Suprapubic skin (tissue), 4 donors: ENCODE results near the gene CLDN6. TPM values are rescaled to one million over a fixed set of nuclear protein-coding genes. Genes with fewer than 3 reads are reported as not detected.

Source experiments
- DNase-seq, 2 donors: peaks; one replicate each; pipeline ENCODE4 v3.0.0-alpha.2; 2019; ENCODE audit warnings: low spot score in 2 of 2
- H3K27ac ChIP-seq: fragments of 200-600 bp; sonication (generic); one replicate; pipeline ENCODE4 v1.5.1; 2019
- H3K27me3 ChIP-seq: fragments of 200-600 bp; sonication (generic); one replicate; pipeline ENCODE4 v1.5.1; 2019
- H3K36me3 ChIP-seq: fragments of 200-600 bp; sonication (generic); one replicate; pipeline ENCODE4 v1.5.1; 2019
- H3K4me1 ChIP-seq: fragments of 200-600 bp; sonication (generic); one replicate; pipeline ENCODE4 v1.5.1; 2019
- H3K4me3 ChIP-seq: fragments of 200-600 bp; sonication (generic); one replicate; pipeline ENCODE4 v1.5.1; 2019; ENCODE audit warnings: mild to moderate bottlenecking
- H3K9me3 ChIP-seq: fragments of 200-600 bp; sonication (generic); one replicate; pipeline ENCODE4 v1.5.1; 2019
- CTCF ChIP-seq, 2 donors: fragments of 200-600 bp in 1 of 2; fragments of 450-650 bp in 1 of 2; sonication (generic) in 1 of 2; IDR thresholded peaks; one replicate each; pipeline ENCODE4 v1.5.1; 2016 to 2019; ENCODE audit warnings: antibody characterized with exemption in 2 of 2, mild to moderate bottlenecking in 1 of 2, moderate library complexity in 1 of 2
- EP300 ChIP-seq: sonication (generic); formaldehyde crosslinking; IDR thresholded peaks from one replicate; pipeline ENCODE4 v1.6.1; 2017; ENCODE audit warnings: antibody characterized with exemption
- POLR2A ChIP-seq, 2 donors: fragments of 450-650 bp; IDR thresholded peaks; one replicate each; pipeline ENCODE4 v1.6.1; 2017; ENCODE audit warnings: antibody characterized with exemption in 2 of 2, mild to moderate bottlenecking in 2 of 2, moderate library complexity in 2 of 2
- POLR2AphosphoS5 ChIP-seq, 3 donors: sonication (generic); formaldehyde crosslinking; IDR thresholded peaks; one replicate each; pipeline ENCODE4 v1.6.1; 2017; ENCODE audit warnings: antibody characterized with exemption in 3 of 3
- WGBS: methylation state at CpG from one replicate; pipeline ENCODE4 v1.1.5; 2018; 5-methylcytosine and 5-hydroxymethylcytosine counted together
- total RNA-seq, 4 donors: library from RNA; depleted of rRNA; stranded (reverse); fragments of >200 nt; gene quantifications; one replicate each; pipeline ENCODE4 v1.1.0, GENCODE V29; 2016

CLDN6 gene
- total RNA-seq, 4 donors from 2014 or later: not detected

GRCh38 chr16:3012246-3012645 lies 5.7 kb downstream of the CLDN6 start:
- TF ChIP-seq CTCF (IDR thresholded peaks at IDR 0.05) (no peak), POLR2A (IDR thresholded peaks at IDR 0.05) (no peak), EP300 (no peak), POLR2AphosphoS5 (IDR thresholded peaks at IDR 0.05) (no peak)
- H3K9me3 ChIP-seq: no peaks in the 10 kb centered on the region
- no peak overlapping the region for H3K4me3 ChIP-seq
- no peaks in the 10 kb centered on the region for H3K36me3 ChIP-seq
- peaks cover 71% of the 10 kb centered on the region for H3K27me3 ChIP-seq
- WGBS: 19% methylated on average over 13 of the region's 19 CpGs
- peaks cover 21% of the 10 kb centered on the region for H3K4me1 ChIP-seq
- no peak overlapping the region for H3K27ac ChIP-seq
- no peak for DNase-seq

GRCh38 chr16:3010510-3010909 lies 7.5 kb downstream of the CLDN6 start:
- H3K27me3 ChIP-seq: peaks cover 87% of the 10 kb centered on the region
- no peaks in the 10 kb centered on the region for H3K36me3 ChIP-seq
- H3K4me1 ChIP-seq: peaks cover 25% of the 10 kb centered on the region
- H3K9me3 ChIP-seq: no peaks in the 10 kb centered on the region
- no peak for TF ChIP-seq POLR2A (IDR thresholded peaks at IDR 0.05)
- no peak for TF ChIP-seq CTCF (IDR thresholded peaks at IDR 0.05)
- no peak for TF ChIP-seq POLR2AphosphoS5 (IDR thresholded peaks at IDR 0.05)
- TF ChIP-seq EP300: no peak
- no peak for DNase-seq
- H3K27ac ChIP-seq: no peak overlapping the region
- no peak overlapping the region for H3K4me3 ChIP-seq
- 97% methylated on average over 6 of the region's 8 CpGs for WGBS

GRCh38 chr16:3009568-3010390 lies 8.2 kb downstream of the CLDN6 start:
- no peak for TF ChIP-seq POLR2AphosphoS5 (IDR thresholded peaks at IDR 0.05)
- TF ChIP-seq EP300: no peak
- no peak for TF ChIP-seq CTCF (IDR thresholded peaks at IDR 0.05)
- TF ChIP-seq POLR2A (IDR thresholded peaks at IDR 0.05): no peak
- Histone ChIP-seq H3K27me3 (peaks cover 89% of the 10 kb centered on the region), H3K4me3 (no peak overlapping the region), H3K9me3 (no peaks in the 10 kb centered on the region), H3K27ac (no peak overlapping the region), H3K36me3 (no peaks in the 10 kb centered on the region), H3K4me1 (peaks cover 29% of the 10 kb centered on the region)
- WGBS: 54% methylated on average over 19 of the region's 21 CpGs
- DNase-seq: no peak

GRCh38 chr16:3008690-3009037 lies 9.3 kb downstream of the CLDN6 start:
- H3K4me1 ChIP-seq: peaks cover 33% of the 10 kb centered on the region
- H3K27ac ChIP-seq: no peak overlapping the region
- no peak overlapping the region for H3K4me3 ChIP-seq
- TF ChIP-seq POLR2AphosphoS5 (IDR thresholded peaks at IDR 0.05) (no peak), CTCF (IDR thresholded peaks at IDR 0.05) (no peak), EP300 (no peak), POLR2A (IDR thresholded peaks at IDR 0.05) (no peak)
- no peaks in the 10 kb centered on the region for H3K9me3 ChIP-seq
- no peak for DNase-seq
- peaks cover 83% of the 10 kb centered on the region for H3K27me3 ChIP-seq
- 68% methylated on average over 4 of the region's 4 CpGs for WGBS
- no peaks in the 10 kb centered on the region for H3K36me3 ChIP-seq

DNA sequence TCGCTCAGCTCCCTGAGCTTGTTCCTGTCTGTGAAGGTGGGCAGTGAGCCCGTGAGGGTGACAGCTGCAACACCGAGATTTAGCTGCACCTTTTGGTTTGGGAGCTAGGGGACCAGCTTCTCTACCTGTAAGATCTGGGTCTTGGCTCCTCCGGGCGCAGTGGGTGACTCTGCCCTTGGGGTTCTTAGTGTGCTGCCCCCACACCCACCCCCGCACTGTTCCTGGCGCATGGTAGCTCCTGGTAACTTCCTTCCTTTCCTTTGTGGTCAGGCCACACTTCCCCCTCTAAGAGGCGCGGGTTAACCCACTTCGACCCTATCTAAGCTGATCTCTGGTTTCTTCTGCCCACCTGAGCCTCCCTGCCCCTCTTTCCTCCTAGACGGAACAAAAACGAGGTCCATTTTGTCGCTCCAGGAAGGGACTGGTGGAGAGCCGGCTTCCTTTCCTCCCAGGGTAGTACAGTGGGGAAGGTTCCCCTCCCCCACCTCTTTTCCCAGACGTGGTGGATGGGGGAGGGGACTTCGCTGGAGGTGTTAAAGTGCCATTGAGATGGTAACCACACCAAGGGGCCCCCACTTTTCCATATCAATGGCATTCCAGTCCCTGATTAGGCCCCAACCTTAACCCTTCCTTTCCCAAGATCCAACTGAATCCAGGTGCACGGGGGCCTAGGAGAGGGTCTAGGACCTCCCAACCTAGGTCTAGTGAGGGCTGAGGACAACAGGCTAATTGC lies 9.9 kb downstream of the CLDN6 start:
- H3K27ac ChIP-seq: no peak overlapping the region

More for the DNA sequence above, 9.9 kb downstream of the CLDN6 start:
- H3K9me3 ChIP-seq: no peaks in the 10 kb centered on the region
- peaks cover 81% of the 10 kb centered on the region for H3K27me3 ChIP-seq
- H3K36me3 ChIP-seq: no peaks in the 10 kb centered on the region
- DNase-seq: no peak
- 28% methylated on average over 13 of the region's 17 CpGs for whole genome bisulfite sequencing
- H3K4me1 ChIP-seq: peaks cover 35% of the 10 kb centered on the region
- no peak for TF ChIP-seq POLR2A (IDR thresholded peaks at IDR 0.05)
- no peak for TF ChIP-seq POLR2AphosphoS5 (IDR thresholded peaks at IDR 0.05)
- TF ChIP-seq EP300: no peak
- TF ChIP-seq CTCF (IDR thresholded peaks at IDR 0.05): no peak
- H3K4me3 ChIP-seq: no peak overlapping the region
